ENCODE measurements around the gene KCTD6. TPM values are rescaled to one million over a fixed set of nuclear protein-coding genes. Genes with fewer than 3 reads are reported as not detected.

Gene KCTD6
- total and polyA plus RNA-seq, 7 donors = 4.6 to 25.3 (median 12.0) TPM

DNA sequence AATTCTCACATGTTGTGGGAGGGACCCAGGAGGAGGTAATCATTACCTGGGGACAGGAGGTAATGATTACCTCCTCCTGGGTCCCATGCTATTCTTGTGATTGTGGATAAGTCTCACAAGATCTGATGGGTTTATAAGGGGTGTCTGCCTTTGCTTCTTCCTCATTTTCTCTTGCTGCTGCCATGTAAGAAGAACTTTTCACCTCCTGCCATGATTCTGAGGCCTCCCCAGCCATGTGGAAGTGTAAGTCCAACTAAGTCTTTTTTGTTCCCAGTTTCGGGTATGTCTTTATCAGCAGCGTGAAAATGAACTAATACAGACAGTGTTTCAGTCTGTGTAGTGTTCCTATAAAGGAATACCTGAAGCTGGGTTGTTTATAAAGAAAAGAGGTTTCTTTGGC is 13.1 kb upstream of the KCTD6 start:
- Histone ChIP-seq H3K27me3 (no peaks in the 10 kb centered on the region), H3K36me3 (no peaks in the 10 kb centered on the region), H3K4me1 (no peaks in the 10 kb centered on the region), H3K9me3 (peaks cover 0 to 1% (median 0%) of the 10 kb centered on the region in 4 donors), H3K27ac (no peak overlapping the region), H3K4me3 (no peak overlapping the region)
- intact Hi-C loops (cut with DNase I) = no loop called here
- no peak for DNase-seq
- WGBS, 2 donors = 90 to 96% methylated on average over 2 of the region's 2 CpGs
- TF ChIP-seq, protein P1, sequence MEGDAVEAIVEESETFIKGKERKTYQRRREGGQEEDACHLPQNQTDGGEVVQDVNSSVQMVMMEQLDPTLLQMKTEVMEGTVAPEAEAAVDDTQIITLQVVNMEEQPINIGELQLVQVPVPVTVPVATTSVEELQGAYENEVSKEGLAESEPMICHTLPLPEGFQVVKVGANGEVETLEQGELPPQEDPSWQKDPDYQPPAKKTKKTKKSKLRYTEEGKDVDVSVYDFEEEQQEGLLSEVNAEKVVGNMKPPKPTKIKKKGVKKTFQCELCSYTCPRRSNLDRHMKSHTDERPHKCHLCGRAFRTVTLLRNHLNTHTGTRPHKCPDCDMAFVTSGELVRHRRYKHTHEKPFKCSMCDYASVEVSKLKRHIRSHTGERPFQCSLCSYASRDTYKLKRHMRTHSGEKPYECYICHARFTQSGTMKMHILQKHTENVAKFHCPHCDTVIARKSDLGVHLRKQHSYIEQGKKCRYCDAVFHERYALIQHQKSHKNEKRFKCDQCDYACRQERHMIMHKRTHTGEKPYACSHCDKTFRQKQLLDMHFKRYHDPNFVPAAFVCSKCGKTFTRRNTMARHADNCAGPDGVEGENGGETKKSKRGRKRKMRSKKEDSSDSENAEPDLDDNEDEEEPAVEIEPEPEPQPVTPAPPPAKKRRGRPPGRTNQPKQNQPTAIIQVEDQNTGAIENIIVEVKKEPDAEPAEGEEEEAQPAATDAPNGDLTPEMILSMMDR (IDR thresholded peaks at IDR 0.05) = no peak
- TF ChIP-seq EP300 (IDR thresholded peaks at IDR 0.05) = no peak
- TF ChIP-seq POLR2AphosphoS5 (IDR thresholded peaks at IDR 0.05) = no peak
- no peak for TF ChIP-seq POLR2A (IDR thresholded peaks at IDR 0.05)

DNA sequence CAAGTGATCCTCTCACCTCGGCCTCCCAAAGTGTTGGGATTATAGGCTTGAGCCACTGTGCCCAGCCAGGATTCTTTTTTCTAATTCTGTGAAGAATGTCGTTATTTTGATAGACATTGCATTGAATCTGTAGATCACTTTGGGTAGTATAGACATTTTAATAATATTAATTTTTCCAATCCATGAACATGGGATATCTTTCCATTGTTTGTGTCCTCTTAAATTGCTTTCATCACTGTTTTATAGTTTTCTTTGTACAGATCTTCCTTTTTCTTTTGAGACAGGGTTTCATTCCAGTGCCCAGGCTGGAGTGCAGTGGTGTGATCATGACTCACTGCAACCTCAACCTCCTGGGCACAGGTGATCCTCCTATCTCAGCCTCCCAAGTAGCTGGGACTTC is 11.6 kb upstream of the KCTD6 start:
- no peaks in the 10 kb centered on the region for H3K4me1 ChIP-seq
- no peaks in the 10 kb centered on the region for H3K36me3 ChIP-seq
- intact Hi-C loops (cut with DNase I) = no loop called here
- no peaks in the 10 kb centered on the region for H3K27me3 ChIP-seq
- DNase-seq = no peak
- WGBS, 2 donors = 94 to 98% methylated on average over 2 of the region's 2 CpGs
- no peak overlapping the region for H3K4me3 ChIP-seq
- no peak overlapping the region for H3K27ac ChIP-seq
- no peak for TF ChIP-seq POLR2AphosphoS5 (IDR thresholded peaks at IDR 0.05)
- TF ChIP-seq, protein P1 (IDR thresholded peaks at IDR 0.05) = no peak
- H3K9me3 ChIP-seq = peaks cover 0 to 1% (median 0%) of the 10 kb centered on the region in 4 donors

DNA sequence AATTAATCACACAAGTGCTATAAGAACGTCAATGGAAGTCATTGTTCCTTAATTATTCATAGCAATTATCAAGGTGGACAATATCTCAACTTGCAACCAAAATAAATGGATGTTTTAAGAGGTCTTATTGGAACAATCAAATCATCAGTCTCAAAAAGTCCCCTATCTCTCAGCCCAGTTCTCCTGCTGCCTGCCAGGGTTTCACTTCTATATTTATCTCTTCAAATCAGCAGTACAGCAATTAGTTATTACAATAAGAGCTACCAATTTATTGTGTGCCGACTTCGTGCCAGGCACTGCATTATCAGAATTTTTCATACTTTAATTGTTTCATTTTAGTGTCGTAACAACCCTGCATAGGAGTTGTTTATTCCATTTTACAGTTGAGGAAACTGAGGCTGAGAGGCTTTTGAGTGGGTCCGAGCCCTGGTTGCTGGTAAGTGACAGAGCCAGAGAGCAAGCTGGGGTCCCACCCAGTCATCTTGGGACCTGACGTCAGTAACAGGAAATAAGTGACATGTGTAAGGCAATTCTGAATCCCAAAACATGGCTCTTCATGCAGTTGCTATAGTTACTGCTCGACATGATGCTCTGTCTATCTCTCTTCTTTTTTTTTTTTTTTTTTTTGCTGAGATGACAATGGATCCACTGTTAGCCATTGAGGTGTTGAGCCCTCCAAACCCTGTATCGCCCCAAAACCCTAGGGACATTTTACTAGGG is 8.8 kb upstream of the KCTD6 start:
- DNase-seq = no peak
- intact Hi-C loops (cut with DNase I) = no loop called here
- Histone ChIP-seq H3K4me3 (no peak overlapping the region), H3K27me3 (no peaks in the 10 kb centered on the region), H3K36me3 (no peaks in the 10 kb centered on the region), H3K9me3 (peaks cover 0 to 1% (median 0%) of the 10 kb centered on the region in 4 donors), H3K27ac (no peak overlapping the region), H3K4me1 (peaks cover 0 to 7% (median 2%) of the 10 kb centered on the region in 4 donors)
- TF ChIP-seq EP300 (IDR thresholded peaks at IDR 0.05) (no peak), POLR2A (IDR thresholded peaks at IDR 0.05) (no peak), POLR2AphosphoS5 (IDR thresholded peaks at IDR 0.05) (no peak)
- TF ChIP-seq, protein P1 (IDR thresholded peaks at IDR 0.05) = no peak
- 60 to 68% methylated on average over 8 of the region's 8 CpGs for WGBS, 2 donors

DNA sequence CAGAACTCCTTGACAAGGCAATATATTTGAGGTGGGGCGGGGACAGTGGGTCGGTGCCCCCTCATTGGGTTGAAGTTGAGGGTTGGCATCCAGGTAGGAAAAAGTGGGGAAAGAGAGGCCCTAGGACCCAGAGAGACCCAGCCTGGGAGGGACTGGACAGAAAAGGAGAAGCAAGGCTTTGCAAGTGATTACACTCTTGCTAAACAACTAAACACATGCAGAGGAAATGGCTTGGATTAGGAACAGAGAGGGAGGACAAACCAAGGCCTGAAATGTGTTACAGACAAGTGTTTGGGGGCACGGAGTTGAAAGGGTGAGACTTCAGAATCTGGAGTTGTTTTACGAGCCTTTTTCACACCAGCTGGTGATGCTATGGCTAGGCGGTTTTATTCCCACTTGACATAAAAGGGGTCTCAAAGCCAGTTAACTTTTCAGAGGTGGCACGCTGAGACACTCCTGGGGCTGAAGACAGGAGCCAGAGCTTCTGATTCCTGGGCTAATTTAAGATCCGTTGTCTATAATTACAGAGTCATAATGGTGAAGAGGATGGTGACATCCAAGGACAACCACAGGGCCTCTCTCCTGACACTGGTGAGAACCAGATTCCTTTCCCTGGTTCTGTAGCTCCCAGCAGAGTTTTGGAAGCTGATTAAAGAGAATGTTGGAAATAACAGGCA is 7.7 kb upstream of the KCTD6 start:
- H3K9me3 ChIP-seq = peaks cover 0 to 1% (median 0%) of the 10 kb centered on the region in 4 donors
- TF ChIP-seq POLR2A (IDR thresholded peaks at IDR 0.05) (no peak), POLR2AphosphoS5 (IDR thresholded peaks at IDR 0.05) (no peak), EP300 (IDR thresholded peaks at IDR 0.05) (no peak)
- TF ChIP-seq, protein P1 (IDR thresholded peaks at IDR 0.05) = no peak
- H3K4me1 ChIP-seq = peaks cover 0 to 7% (median 2%) of the 10 kb centered on the region in 4 donors
- H3K27ac ChIP-seq = no peak overlapping the region
- intact Hi-C loops (cut with DNase I) = no loop called here
- WGBS, 2 donors = 64 to 69% methylated on average over 7 of the region's 7 CpGs
- H3K27me3 ChIP-seq = no peaks in the 10 kb centered on the region
- H3K4me3 ChIP-seq = no peak overlapping the region
- H3K36me3 ChIP-seq = no peaks in the 10 kb centered on the region
- no peak for DNase-seq
